HPDE6-E6E7 (cell line): ENCODE data around the gene MAD1L1.
A peak's percentile ranks its signal among the peaks of the same experiment; 100 is the strongest.

Source experiments
- DNase-seq: peaks from one replicate; pipeline ENCODE4 v3.0.0; 2011; ENCODE audit warnings: missing footprints; ENCODE audit errors: extremely low spot score

MAD1L1 gene

GRCh38 chr7:1897861-1898627, 334.7 kb downstream of the MAD1L1 start:
- no peak for DNase-seq

DNA sequence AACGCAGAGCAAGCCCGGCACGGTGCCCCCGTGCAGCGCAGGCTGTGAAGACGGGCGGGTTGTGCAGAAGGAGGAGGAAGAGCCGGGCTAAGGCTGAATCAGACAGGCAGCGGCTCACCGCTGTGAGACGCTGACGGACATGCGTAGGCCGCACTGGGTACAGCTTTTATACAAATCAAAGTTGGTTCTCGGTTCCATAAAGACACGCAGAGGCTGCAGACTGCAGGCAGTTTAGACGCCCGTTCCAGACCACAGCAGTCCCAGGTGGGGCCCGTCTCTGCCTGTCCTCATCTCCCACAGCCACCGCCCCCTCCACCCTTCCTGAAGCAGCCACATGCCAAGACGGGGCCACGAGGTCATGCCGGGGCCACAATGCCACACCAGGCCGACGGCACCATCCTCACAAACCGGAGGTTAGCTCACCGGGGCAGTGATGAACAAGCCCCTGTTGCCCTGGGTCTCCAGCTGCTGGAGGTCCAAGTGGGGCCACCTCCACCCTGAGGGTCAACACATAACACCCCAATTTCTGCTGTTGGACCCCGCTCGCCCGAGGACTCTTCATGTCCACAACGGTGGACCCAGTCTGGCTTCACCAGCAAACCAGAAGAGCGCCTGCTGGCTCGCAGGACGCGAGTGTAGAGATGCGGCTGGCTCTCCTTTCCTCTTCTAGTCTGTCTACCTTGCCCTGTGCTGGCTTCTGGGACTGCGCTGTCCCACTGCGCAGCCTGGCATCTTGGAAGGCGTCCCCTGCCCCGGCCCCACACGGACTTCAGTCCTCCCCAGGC, 335.5 kb downstream of the MAD1L1 start:
- no peak for DNase-seq

GRCh38 chr7:1895664-1896515, 336.9 kb downstream of the MAD1L1 start:
- no peak for DNase-seq

DNA sequence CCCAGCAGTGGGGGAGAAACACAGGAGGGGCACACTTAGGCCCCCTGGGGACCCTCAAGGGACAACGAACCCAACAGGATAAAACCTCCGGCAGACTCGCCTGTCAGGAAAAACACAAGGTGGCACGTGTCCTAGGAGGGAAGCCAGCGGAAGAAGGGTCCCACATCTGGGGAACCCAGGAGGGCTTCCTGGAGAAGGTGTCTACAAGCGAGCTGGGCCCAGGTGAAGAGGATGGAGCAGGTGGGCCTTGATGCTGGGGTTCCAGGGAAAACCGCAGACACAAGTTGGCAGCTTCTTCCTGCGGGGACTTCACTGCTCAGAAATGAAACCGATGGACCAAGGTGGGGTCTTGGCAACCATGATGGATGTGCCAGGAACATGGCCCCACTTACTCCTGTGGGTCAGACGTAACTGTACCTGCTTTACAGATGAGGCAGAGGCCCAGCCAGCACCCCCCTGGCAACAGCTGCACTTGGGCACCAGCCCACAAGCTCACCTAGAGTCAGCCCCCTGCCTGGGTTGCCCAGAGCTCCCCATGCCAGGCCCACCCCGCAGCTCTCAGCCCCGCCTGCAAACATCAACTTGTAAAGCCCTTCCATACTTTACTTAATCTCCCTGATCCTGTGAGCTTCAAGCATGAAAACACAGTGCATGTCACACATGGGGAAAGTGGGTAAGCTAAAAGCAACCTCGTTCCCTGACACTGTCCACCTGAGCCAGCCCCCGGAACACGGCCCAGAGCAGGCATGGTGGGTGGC, 337.7 kb downstream of the MAD1L1 start:
- DNase-seq: no peak

- no peak for DNase-seq
These were observed 338.3 kb downstream of the MAD1L1 start for GRCh38 chr7:1894313-1894900.

DNA sequence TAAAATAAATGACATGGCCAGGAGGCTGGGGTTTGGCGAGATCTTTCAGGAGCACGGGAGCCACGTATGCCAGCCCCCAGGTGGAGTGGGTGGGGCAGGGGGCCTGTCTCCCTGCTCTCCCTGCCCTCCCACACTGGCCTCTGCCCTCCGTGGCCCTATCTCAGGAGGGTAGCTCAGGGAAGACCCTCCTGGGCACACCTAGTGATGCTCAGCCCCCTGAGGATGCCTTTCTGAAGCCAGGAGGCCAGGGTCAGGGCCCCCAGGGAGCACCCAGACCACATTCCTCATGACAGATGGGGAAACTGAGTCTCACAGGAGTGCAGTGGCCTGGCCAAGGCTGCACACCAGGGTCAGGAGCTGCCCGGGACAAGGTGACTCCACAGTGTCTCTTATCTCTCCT, 339.3 kb downstream of the MAD1L1 start:
- no peak for DNase-seq

DNA sequence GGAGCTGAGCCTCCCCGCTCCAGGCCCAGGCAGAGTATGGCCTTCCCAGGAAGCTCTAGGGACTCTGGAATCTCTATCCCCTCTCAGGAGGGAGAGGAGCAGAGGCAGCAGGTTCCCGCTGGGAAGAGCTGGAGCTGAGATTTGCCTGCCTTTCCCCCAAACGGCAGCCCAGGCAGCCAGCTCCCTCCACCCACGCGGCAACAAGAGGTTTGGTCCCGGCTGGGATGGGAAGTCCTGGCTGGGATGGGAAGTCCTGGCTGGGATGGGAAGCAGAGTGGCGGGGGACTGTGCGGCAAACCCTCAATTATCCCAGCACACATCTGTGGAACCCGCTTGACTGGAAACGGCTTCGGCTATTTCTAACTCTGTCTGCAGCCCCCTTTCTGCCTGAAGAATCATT, 339.7 kb downstream of the MAD1L1 start:
- DNase-seq: no peak

DNA sequence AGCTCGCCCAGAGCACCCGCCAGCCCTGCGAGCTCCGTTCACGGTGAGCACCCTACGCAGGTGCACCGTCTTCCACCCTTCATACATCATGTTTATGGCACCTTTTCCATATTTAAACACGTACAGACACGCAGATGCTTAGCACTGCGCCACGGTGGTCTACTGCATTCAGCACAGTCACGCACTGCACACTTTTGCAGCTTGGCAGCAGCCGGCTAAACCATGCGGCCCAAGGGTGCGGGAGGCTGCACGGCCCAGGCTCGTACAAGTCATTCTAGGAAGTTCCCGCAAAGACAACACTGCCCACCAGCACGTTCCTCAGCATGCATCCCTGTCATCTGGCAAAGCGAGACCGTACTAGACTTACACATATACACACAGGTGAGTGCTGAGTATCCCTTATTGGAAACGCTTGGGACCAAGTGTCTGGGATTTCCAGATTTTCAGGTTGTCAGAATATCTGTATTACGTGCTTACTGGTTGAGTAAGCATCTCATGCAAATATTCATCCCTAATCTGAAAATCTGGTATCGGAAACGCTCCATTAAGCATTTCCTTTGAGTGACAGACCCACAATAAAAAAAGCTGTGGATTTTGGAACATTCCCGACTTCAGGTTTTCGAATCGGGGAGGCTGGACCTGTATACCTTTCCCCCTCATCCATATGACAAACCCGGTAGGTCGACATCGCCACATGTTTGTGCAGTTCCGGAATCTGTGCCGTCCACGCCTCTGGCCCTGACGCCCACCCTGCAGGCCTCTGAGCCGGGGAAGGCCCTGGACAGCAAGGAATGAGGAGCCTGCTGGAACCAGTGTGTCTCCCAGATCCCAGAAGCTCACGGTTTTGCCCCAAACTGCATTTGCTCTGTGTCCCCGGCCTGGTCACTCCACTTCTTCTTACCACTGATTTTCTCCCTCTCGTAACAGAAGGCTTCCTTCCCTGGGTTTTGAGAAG, 340.5 kb downstream of the MAD1L1 start:
- no peak for DNase-seq

DNA sequence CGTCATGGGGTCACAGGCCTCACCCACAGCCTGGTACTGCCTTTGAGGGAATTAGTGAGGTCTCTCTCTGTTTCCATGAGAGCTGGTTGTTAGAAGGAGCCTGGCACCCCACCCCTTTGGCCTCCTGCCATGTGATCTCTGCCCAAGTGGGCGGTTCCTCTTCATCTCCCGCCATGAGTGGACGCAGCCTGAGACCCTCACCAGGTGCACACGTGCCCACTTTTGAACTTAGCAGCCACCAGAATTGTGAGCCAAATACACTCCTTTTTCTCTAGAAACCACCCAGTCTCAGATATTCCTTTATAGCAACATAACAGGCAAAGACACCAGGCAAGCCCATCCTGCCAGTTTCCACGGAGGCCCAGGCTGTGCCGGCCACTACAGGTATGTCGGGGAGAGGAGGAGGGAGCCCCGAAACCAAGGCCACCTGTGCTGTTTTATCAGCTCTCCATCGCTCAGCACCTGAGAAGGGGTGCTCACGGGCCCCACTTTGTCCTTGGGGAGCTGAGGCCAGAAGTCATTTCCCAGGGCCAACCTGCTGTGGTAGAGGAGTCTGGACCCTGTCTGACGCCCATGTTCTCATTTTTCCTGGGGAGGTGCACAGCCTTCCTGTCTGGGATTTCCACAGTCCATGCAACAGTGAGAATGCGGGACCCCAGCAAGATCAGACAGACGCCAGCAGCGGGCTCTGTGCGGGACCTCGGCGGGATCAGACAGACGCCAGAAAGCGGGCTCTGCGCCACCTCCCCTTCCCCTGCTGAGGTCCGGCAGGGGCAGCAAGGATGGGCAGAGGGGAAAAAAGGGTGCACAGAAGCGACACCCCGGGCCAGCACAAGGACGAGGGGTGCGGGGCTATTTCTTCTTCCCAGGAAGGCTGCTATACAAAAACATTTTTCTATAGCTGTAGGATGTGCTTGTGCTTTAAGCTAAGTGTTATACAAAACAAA, 342.2 kb downstream of the MAD1L1 start:
- DNase-seq: no peak

- DNase-seq: no peak
These were observed 343.1 kb downstream of the MAD1L1 start for GRCh38 chr7:1889556-1890181.

DNA sequence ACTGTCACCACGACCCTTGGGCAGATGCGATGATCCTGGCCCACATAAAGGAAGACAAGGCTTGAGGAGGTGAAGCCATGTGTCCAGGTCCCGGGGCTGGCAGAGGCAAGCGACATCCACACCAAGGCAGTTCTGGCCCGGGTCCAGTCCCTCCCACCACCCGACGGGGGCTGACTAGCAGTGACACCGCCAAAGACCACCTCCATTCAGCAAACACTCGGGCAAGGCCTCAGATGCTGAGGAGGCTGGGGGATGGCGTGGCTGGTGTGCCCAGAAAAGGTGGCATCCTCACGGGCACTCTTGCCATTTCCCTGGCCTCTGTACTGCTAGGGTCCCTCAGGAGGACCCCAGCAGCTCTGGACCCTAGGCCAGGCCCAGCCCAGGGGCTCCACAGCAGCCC, 343.7 kb downstream of the MAD1L1 start:
- no peak for DNase-seq

DNA sequence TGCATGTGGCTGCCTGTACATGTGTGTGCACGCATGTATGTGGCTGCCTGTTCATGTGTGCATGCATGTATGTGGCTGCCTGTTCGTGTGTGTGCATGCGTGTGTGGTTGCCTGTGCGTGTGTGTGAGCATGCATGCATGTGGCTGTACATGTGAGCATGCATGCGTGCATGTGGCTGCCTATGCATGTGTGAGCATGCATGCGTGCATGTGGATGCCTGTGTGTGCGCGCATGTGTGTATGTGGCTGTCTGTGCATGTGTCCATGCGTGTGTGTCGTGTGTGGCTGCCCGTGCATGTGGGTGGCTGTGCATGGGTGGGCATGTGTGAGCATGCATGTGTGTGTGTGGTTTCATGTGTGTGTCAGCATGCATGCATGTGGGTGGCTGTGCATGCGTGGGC, 344.3 kb downstream of the MAD1L1 start:
- no peak for DNase-seq

- DNase-seq: no peak
These were observed 345.5 kb downstream of the MAD1L1 start for GRCh38 chr7:1887251-1887650.

DNA sequence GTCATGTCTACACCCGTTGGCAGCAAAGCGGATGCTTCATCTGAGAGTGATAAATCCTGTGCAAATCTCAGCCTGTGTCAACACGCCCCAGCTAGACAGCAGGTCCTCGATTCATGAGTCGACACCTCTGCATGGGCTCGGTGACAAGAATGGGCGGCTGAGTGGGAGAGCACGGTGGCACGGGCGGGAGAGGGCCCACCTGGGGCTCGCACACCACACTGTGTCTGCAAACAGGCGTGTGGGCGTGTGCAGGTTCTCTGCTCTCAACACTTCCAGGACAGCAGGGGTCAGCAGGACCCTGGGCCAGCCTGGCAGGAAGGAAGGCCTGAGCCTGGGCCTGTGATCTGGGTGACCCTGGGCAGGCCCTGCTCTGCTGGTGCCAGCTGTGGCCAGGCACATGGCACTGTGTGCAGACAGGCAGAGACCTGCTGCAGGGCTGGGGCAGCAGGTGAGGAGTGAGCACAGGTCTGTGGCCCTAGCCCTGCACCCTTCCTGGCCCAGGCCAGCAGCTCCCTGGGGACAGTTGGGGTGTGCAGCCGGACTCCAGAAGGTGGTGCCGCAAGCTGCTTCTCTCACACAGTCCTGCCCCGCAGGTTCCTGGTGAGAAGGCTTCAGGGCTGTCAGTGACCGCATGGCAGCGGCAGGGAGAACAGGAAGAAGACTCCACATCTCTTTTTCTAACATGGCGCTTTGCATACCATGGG, 346.2 kb downstream of the MAD1L1 start:
- peak; percentile 64 for DNase-seq

GRCh38 chr7:1885465-1886226, 347.1 kb downstream of the MAD1L1 start:
- no peak for DNase-seq

GRCh38 chr7:1884583-1885350, 348.0 kb downstream of the MAD1L1 start:
- no peak for DNase-seq
